Esophagus (tissue), 2 donors: ENCODE measurements around the gene AFAP1L1. TPM values are rescaled to one million over a fixed set of nuclear protein-coding genes. Genes with fewer than 3 reads are reported as not detected.
A peak's percentile ranks its signal among the peaks of the same experiment; 100 is the strongest.

Source experiments
- H3K27ac ChIP-seq, 2 donors: one replicate each; pipeline ENCODE4 v1.5.1; 2013; ENCODE audit warnings: low read depth in 2 of 2, mild to moderate bottlenecking in 2 of 2, inconsistent platforms in 1 of 2, low read length in 1 of 2, moderate library complexity in 1 of 2
- H3K27me3 ChIP-seq, 2 donors: one replicate each; pipeline ENCODE4 v1.6.1; 2013; ENCODE audit warnings: low read length in 2 of 2, control low read depth in 1 of 2, mild to moderate bottlenecking in 1 of 2; ENCODE audit not compliant: insufficient read depth in 2 of 2, control insufficient read depth in 1 of 2
- H3K36me3 ChIP-seq, 2 donors: one replicate each; pipeline ENCODE4 v1.6.1; 2013; ENCODE audit warnings: low read length in 1 of 2; ENCODE audit not compliant: control insufficient read depth in 2 of 2, insufficient read depth in 2 of 2
- H3K4me1 ChIP-seq, 2 donors: one replicate each; pipeline ENCODE4 v1.6.1; 2013; ENCODE audit warnings: low read length in 1 of 2; ENCODE audit not compliant: control insufficient read depth in 2 of 2, insufficient read depth in 2 of 2
- H3K4me3 ChIP-seq, 2 donors: one replicate each; pipeline ENCODE4 v1.5.1; 2013; ENCODE audit warnings: low read length in 2 of 2, mild to moderate bottlenecking in 2 of 2, low read depth in 1 of 2, moderate library complexity in 1 of 2
- H3K9me3 ChIP-seq, 2 donors: one replicate each; pipeline ENCODE4 v1.6.1; 2013; ENCODE audit warnings: mild to moderate bottlenecking in 2 of 2, low read depth in 1 of 2, low read length in 1 of 2, moderate library complexity in 1 of 2; ENCODE audit not compliant: control insufficient read depth in 2 of 2, insufficient read depth in 1 of 2
- WGBS, 2 donors: extraction: QIAGEN DNeasy Blood & Tissue Kit; methylation state at CpG; one replicate each; pipeline ENCODE4 v1.1.7; 2013; 5-methylcytosine and 5-hydroxymethylcytosine counted together
- polyA plus RNA-seq, 2 donors: library from polyadenylated mRNA; stranded (reverse); fragments of 200-250 nt; gene quantifications; one replicate each; pipeline ENCODE4 v1.2.3, GENCODE V29; 2013
- donor health status: healthy with polysubstance abuse.
- donor health status: Bipolar disorder and iron deficiency.

AFAP1L1 gene
- polyA plus RNA-seq, 2 donors, result 2.1 to 2.6 TPM

- Histone ChIP-seq H3K4me1 (peaks cover 5 to 8% of the 10 kb centered on the region in 2 donors), H3K27ac (peak overlapping the region in 1 of 2 donors; percentile 42), H3K27me3 (no peaks in the 10 kb centered on the region), H3K36me3 (no peaks in the 10 kb centered on the region), H3K9me3 (no peaks in the 10 kb centered on the region), H3K4me3 (no peak overlapping the region)
- WGBS, 2 donors, result 35 to 41% methylated on average over 12 of the region's 12 CpGs
Measured at GRCh38 chr5:149371296-149371962, 99.8 kb downstream of the AFAP1L1 start.

GRCh38 chr5:149372076-149372795, 100.6 kb downstream of the AFAP1L1 start:
- WGBS, 2 donors, result 74 to 77% methylated on average over 4 of the region's 4 CpGs
- Histone ChIP-seq H3K9me3 (no peaks in the 10 kb centered on the region), H3K36me3 (no peaks in the 10 kb centered on the region), H3K4me3 (no peak overlapping the region), H3K27ac (peak overlapping the region in 1 of 2 donors; percentile 42), H3K4me1 (peaks cover 5 to 6% of the 10 kb centered on the region in 2 donors), H3K27me3 (no peaks in the 10 kb centered on the region)

GRCh38 chr5:149372932-149373331, 101.3 kb downstream of the AFAP1L1 start:
- Histone ChIP-seq H3K9me3 (no peaks in the 10 kb centered on the region), H3K27me3 (no peaks in the 10 kb centered on the region), H3K27ac (no peak overlapping the region), H3K4me1 (peaks cover 0 to 5% of the 10 kb centered on the region in 2 donors), H3K36me3 (no peaks in the 10 kb centered on the region), H3K4me3 (no peak overlapping the region)
- WGBS, 2 donors, result 86 to 95% methylated on average over 3 of the region's 3 CpGs

- no peak overlapping the region for H3K27ac ChIP-seq
- whole genome bisulfite sequencing, 2 donors, result 91 to 97% methylated on average over 20 of the region's 20 CpGs
Measured at GRCh38 chr5:149374303-149374702, 102.6 kb downstream of the AFAP1L1 start.

GRCh38 chr5:149374801-149375200, 103.1 kb downstream of the AFAP1L1 start:
- Histone ChIP-seq H3K36me3 (no peaks in the 10 kb centered on the region), H3K9me3 (no peaks in the 10 kb centered on the region), H3K4me1 (peaks cover 3% of the 10 kb centered on the region in 2 donors), H3K4me3 (no peak overlapping the region), H3K27ac (no peak overlapping the region), H3K27me3 (no peaks in the 10 kb centered on the region)
- 80 to 85% methylated on average over 3 of the region's 3 CpGs for WGBS, 2 donors

More at GRCh38 chr5:149374303-149374702, 102.6 kb downstream of the AFAP1L1 start:
- Histone ChIP-seq H3K4me3 (no peak overlapping the region), H3K4me1 (peaks cover 3% of the 10 kb centered on the region in 2 donors), H3K27me3 (no peaks in the 10 kb centered on the region), H3K9me3 (no peaks in the 10 kb centered on the region), H3K36me3 (no peaks in the 10 kb centered on the region)

GRCh38 chr5:149375434-149375833, 103.8 kb downstream of the AFAP1L1 start:
- H3K27me3 ChIP-seq, result no peaks in the 10 kb centered on the region
- H3K36me3 ChIP-seq, result no peaks in the 10 kb centered on the region
- no peak overlapping the region for H3K27ac ChIP-seq
- no peak overlapping the region for H3K4me3 ChIP-seq
- H3K4me1 ChIP-seq, result peaks cover 3% of the 10 kb centered on the region in 2 donors
- 89 to 93% methylated on average over 6 of the region's 6 CpGs for WGBS, 2 donors
- no peaks in the 10 kb centered on the region for H3K9me3 ChIP-seq

GRCh38 chr5:149376104-149376503, 104.4 kb downstream of the AFAP1L1 start:
- Histone ChIP-seq H3K36me3 (no peaks in the 10 kb centered on the region), H3K4me1 (peaks cover under 1 to 3% of the 10 kb centered on the region in 2 donors), H3K4me3 (no peak overlapping the region), H3K9me3 (no peaks in the 10 kb centered on the region), H3K27me3 (no peaks in the 10 kb centered on the region), H3K27ac (no peak overlapping the region)
- WGBS, 2 donors, result 95 to 96% methylated on average over 12 of the region's 12 CpGs

- Histone ChIP-seq H3K27me3 (no peaks in the 10 kb centered on the region), H3K27ac (no peak overlapping the region), H3K4me1 (peaks cover 0 to 3% of the 10 kb centered on the region in 2 donors), H3K9me3 (no peaks in the 10 kb centered on the region), H3K4me3 (no peak overlapping the region), H3K36me3 (no peaks in the 10 kb centered on the region)
- WGBS, 2 donors, result 92 to 94% methylated on average over 7 of the region's 7 CpGs
Measured at GRCh38 chr5:149376711-149377447, 105.2 kb downstream of the AFAP1L1 start.

GRCh38 chr5:149378241-149378820, 106.7 kb downstream of the AFAP1L1 start:
- H3K9me3 ChIP-seq, result no peaks in the 10 kb centered on the region
- WGBS, 2 donors, result 43 to 45% methylated on average over 5 of the region's 5 CpGs
- peak overlapping the region; percentile 32 to 74 for H3K27ac ChIP-seq
- no peaks in the 10 kb centered on the region for H3K27me3 ChIP-seq
- peaks cover 0 to 3% of the 10 kb centered on the region in 2 donors for H3K4me1 ChIP-seq
- no peaks in the 10 kb centered on the region for H3K36me3 ChIP-seq
- H3K4me3 ChIP-seq, result no peak overlapping the region
